ENCODE measurements around the gene RELL1. TPM values are rescaled to one million over a fixed set of nuclear protein-coding genes. Genes with fewer than 3 reads are reported as not detected.

The RELL1 gene
- total RNA-seq, 4 donors from 2014 or later = 44.4 to 83.3 (median 73.6) TPM

DNA sequence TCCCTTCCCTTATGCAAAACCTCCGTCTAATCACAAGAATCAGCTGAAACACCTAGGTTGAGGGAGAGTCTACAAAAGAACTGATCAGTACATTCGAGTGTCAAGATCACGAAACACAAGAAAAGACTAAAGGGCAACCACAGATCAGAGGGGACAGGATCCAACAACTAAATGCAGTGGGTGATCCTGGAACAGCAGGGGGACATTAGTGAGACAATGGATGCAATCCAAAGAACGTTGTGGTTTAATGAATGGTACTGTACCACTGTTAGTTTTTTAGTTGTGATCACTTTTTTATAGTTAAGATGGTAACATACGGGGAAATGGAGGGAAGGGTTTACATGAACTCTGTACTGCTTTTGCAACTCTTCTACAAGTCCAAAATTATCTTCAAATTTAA lies 79.2 kb downstream of the RELL1 start:
- peaks cover 0 to 3% (median 0%) of the 10 kb centered on the region in 4 donors for H3K36me3 ChIP-seq
- no peaks in the 10 kb centered on the region for H3K27me3 ChIP-seq
- no peaks in the 10 kb centered on the region for H3K9me3 ChIP-seq
- no peak overlapping the region for H3K4me3 ChIP-seq
- intact Hi-C loops (cut with DNase I) = no loop called here
- no peak for TF ChIP-seq POLR2AphosphoS5 (IDR thresholded peaks at IDR 0.05)
- TF ChIP-seq EP300 (IDR thresholded peaks at IDR 0.05) = no peak
- TF ChIP-seq, protein P1, sequence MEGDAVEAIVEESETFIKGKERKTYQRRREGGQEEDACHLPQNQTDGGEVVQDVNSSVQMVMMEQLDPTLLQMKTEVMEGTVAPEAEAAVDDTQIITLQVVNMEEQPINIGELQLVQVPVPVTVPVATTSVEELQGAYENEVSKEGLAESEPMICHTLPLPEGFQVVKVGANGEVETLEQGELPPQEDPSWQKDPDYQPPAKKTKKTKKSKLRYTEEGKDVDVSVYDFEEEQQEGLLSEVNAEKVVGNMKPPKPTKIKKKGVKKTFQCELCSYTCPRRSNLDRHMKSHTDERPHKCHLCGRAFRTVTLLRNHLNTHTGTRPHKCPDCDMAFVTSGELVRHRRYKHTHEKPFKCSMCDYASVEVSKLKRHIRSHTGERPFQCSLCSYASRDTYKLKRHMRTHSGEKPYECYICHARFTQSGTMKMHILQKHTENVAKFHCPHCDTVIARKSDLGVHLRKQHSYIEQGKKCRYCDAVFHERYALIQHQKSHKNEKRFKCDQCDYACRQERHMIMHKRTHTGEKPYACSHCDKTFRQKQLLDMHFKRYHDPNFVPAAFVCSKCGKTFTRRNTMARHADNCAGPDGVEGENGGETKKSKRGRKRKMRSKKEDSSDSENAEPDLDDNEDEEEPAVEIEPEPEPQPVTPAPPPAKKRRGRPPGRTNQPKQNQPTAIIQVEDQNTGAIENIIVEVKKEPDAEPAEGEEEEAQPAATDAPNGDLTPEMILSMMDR (IDR thresholded peaks at IDR 0.05) = no peak
- TF ChIP-seq POLR2A (IDR thresholded peaks at IDR 0.05; ENCODE audit: low read depth) = no peak
- H3K4me1 ChIP-seq = peaks cover 4 to 7% (median 6%) of the 10 kb centered on the region in 4 donors
- no peak for DNase-seq (ENCODE audit: extremely low spot score)
- H3K27ac ChIP-seq (replicated peaks in 1 of 4) = no peak overlapping the region
- WGBS = 82% methylated on average over 5 of the region's 5 CpGs

- H3K4me3 ChIP-seq = no peak overlapping the region
- no peaks in the 10 kb centered on the region for H3K27me3 ChIP-seq
- H3K36me3 ChIP-seq = no peaks in the 10 kb centered on the region
- no peaks in the 10 kb centered on the region for H3K9me3 ChIP-seq
- no peak for TF ChIP-seq POLR2AphosphoS5 (IDR thresholded peaks at IDR 0.05)
- TF ChIP-seq EP300 (IDR thresholded peaks at IDR 0.05) = no peak
- no peak for TF ChIP-seq POLR2A (IDR thresholded peaks at IDR 0.05; ENCODE audit: low read depth)
- TF ChIP-seq, protein P1 (IDR thresholded peaks at IDR 0.05) = no peak
- DNase-seq (ENCODE audit: extremely low spot score) = no peak
- peaks cover 4 to 7% (median 6%) of the 10 kb centered on the region in 4 donors for H3K4me1 ChIP-seq
- H3K27ac ChIP-seq (replicated peaks in 1 of 4) = no peak overlapping the region
- intact Hi-C loops (cut with DNase I) = no loop called here
Observed at GRCh38 chr4:37605843-37606565, 80.2 kb downstream of the RELL1 start.

DNA sequence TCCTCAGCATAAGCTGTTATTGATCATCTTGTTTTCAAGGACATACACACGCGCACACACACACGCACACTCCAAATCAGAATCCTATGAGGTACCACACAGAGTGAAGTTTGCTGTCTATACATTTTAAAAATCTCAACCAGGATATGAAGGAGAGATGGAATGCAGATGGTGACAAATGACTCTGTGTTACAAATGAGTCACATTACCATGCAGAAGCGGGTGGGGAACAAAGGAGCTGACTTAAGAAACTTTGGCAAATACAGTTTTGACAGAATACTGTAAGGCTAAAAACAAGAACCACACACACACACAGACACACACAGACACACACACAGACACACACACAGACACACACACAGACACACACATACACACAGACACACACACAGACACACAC lies 81.7 kb downstream of the RELL1 start:
- no peak for DNase-seq (ENCODE audit: extremely low spot score)
- Histone ChIP-seq H3K4me1 (peaks cover 4 to 7% (median 6%) of the 10 kb centered on the region in 4 donors), H3K27ac (replicated peaks in 1 of 4) (no peak overlapping the region), H3K4me3 (no peak overlapping the region), H3K9me3 (no peaks in the 10 kb centered on the region), H3K36me3 (no peaks in the 10 kb centered on the region), H3K27me3 (no peaks in the 10 kb centered on the region)
- 92% methylated on average over 4 of the region's 4 CpGs for WGBS
- no peak for TF ChIP-seq POLR2AphosphoS5 (IDR thresholded peaks at IDR 0.05)
- TF ChIP-seq EP300 (IDR thresholded peaks at IDR 0.05) = no peak
- TF ChIP-seq POLR2A (IDR thresholded peaks at IDR 0.05; ENCODE audit: low read depth) = no peak
- TF ChIP-seq, protein P1 (IDR thresholded peaks at IDR 0.05) = no peak
- intact Hi-C loops (cut with DNase I) = loop anchor here (5.0 kb wide), 2 partner anchors 83 to 188 kb away; partner anchors contain the start of gene RELL1

- no peak overlapping the region for H3K27ac ChIP-seq (replicated peaks in 1 of 4)
- 89% methylated on average over 5 of the region's 5 CpGs for WGBS
- TF ChIP-seq, protein P1 (IDR thresholded peaks at IDR 0.05) = no peak
- TF ChIP-seq EP300 (IDR thresholded peaks at IDR 0.05) = no peak
- no peak for TF ChIP-seq POLR2AphosphoS5 (IDR thresholded peaks at IDR 0.05)
- no peak for DNase-seq (ENCODE audit: extremely low spot score)
- H3K9me3 ChIP-seq = no peaks in the 10 kb centered on the region
- no peak overlapping the region for H3K4me3 ChIP-seq
- no peaks in the 10 kb centered on the region for H3K27me3 ChIP-seq
- intact Hi-C loops (cut with DNase I) = loop anchor here (2.0 to 5.0 kb wide), 3 partner anchors 84 to 431 kb away; partner anchors contain the start of gene RELL1
- no peaks in the 10 kb centered on the region for H3K36me3 ChIP-seq
- H3K4me1 ChIP-seq = peaks cover 4 to 7% (median 6%) of the 10 kb centered on the region in 4 donors
Observed at GRCh38 chr4:37603711-37604110, 82.5 kb downstream of the RELL1 start.

Data from esophagus muscularis mucosa (tissue), 4 donors.